GM21723 (cell line): ENCODE measurements around the gene KIAA1958.
A peak's percentile ranks its signal among the peaks of the same experiment; 100 is the strongest.
"Not testable (repeated sequence)": the region's sequence is repeated elsewhere in the genome, so short reads cannot be mapped to it uniquely, and the experiment has no call there.

Experiments
- ATAC-seq: cut with Tn5 transposase; IDR thresholded peaks from one replicate; pipeline ENCODE4 v1.9.1; 2021; ENCODE audit warnings: mild to moderate bottlenecking, moderate library complexity; ENCODE audit not compliant: unreplicated experiment

Gene KIAA1958

GRCh38 chr9:112642126-112642525 is 155.5 kb downstream of the KIAA1958 start:
- no peak for ATAC-seq

GRCh38 chr9:112647596-112647995 is 161.0 kb downstream of the KIAA1958 start:
- ATAC-seq: no peak

GRCh38 chr9:112648624-112649023 is 162.0 kb downstream of the KIAA1958 start:
- no peak for ATAC-seq

- ATAC-seq: no peak
Observed at GRCh38 chr9:112654282-112654681, 167.7 kb downstream of the KIAA1958 start.

GRCh38 chr9:112655668-112656067 is 169.0 kb downstream of the KIAA1958 start:
- ATAC-seq: no peak

GRCh38 chr9:112659906-112660305 is 173.3 kb downstream of the KIAA1958 start:
- no peak for ATAC-seq

- no peak for ATAC-seq
Observed at GRCh38 chr9:112663681-112664080, 177.1 kb downstream of the KIAA1958 start.

- ATAC-seq: no peak
Observed at GRCh38 chr9:112664531-112664930, 177.9 kb downstream of the KIAA1958 start.

- ATAC-seq: no peak
Observed at GRCh38 chr9:112665347-112665746, 178.7 kb downstream of the KIAA1958 start.

- ATAC-seq: no peak
Observed at GRCh38 chr9:112669326-112669725, 182.7 kb downstream of the KIAA1958 start.

GRCh38 chr9:112670991-112671625 is 184.5 kb downstream of the KIAA1958 start:
- no peak for ATAC-seq

- not testable (repeated sequence) for ATAC-seq
Observed at GRCh38 chr9:112673221-112673620, 186.6 kb downstream of the KIAA1958 start.

GRCh38 chr9:112677040-112677439 is 190.4 kb downstream of the KIAA1958 start:
- no peak for ATAC-seq

- no peak for ATAC-seq
Observed at GRCh38 chr9:112680731-112681402, 194.2 kb downstream of the KIAA1958 start.

- no peak for ATAC-seq
Observed at GRCh38 chr9:112689161-112689740, 202.6 kb downstream of the KIAA1958 start.

GRCh38 chr9:112694706-112695555 is 208.3 kb downstream of the KIAA1958 start:
- ATAC-seq: no peak

GRCh38 chr9:112696461-112696860 is 209.8 kb downstream of the KIAA1958 start:
- no peak for ATAC-seq

- peak; percentile 93 for ATAC-seq
Observed at GRCh38 chr9:112699230-112699629, 212.6 kb downstream of the KIAA1958 start.

GRCh38 chr9:112700085-112700484 is 213.5 kb downstream of the KIAA1958 start:
- ATAC-seq: no peak

- no peak for ATAC-seq
Observed at GRCh38 chr9:112703304-112703703, 216.7 kb downstream of the KIAA1958 start.

- ATAC-seq: no peak
Observed at GRCh38 chr9:112705768-112706427, 219.3 kb downstream of the KIAA1958 start.
